Measurements from ENCODE around the gene SLCO2A1. TPM values are rescaled to one million over a fixed set of nuclear protein-coding genes. Genes with fewer than 3 reads are reported as not detected.

SLCO2A1 gene
- total and polyA plus RNA-seq, 2 experiments from 2014 or later, result 0.31 to 1.0 TPM

- Histone ChIP-seq H3K27ac (ENCODE audit: low read depth) (no peak overlapping the region), H3F3A (replicated peaks; ENCODE audit: low read depth) (no peaks in the 10 kb centered on the region), H3K27me3 (ENCODE audit: insufficient read depth) (no peaks in the 10 kb centered on the region), H3K36me3 (ENCODE audit: insufficient read depth) (no peaks in the 10 kb centered on the region), H2AFZ (no peak overlapping the region), H4K20me1 (replicated peaks; ENCODE audit: insufficient read depth) (0 out of 2 replicates have a peak, but pooled peaks cover 2% of the 10 kb centered on the region), H3K4me1 (ENCODE audit: insufficient read depth) (no peaks in the 10 kb centered on the region), H3K4me3 (no peak overlapping the region), H3K79me2 (replicated peaks; ENCODE audit: insufficient read depth) (no peaks in the 10 kb centered on the region), H3K4me2 (no peak overlapping the region), H3K9me2 (ENCODE audit: insufficient read depth) (no peaks in the 10 kb centered on the region)
- Mint-ChIP-seq H3K9me3 (peaks cover 8% of the 10 kb centered on the region; the same call in 2 of the 3 replicates), H3K36me3 (ENCODE audit: low read depth) (no peaks in the 10 kb centered on the region; the same call in 2 of the 3 replicates), H3K4me3 (no peak overlapping the region), H3K27ac (no peak overlapping the region), H3K27me3 (ENCODE audit: insufficient read depth, low read depth, poor library complexity) (peaks cover 8% of the 10 kb centered on the region), H3K4me1 (no peaks in the 10 kb centered on the region)
- ATAC-seq (no peak), DNase-seq (ENCODE audit: low spot score) (no peak)
- no peak for TF ChIP-seq STAT1 (IDR thresholded peaks at IDR 0.05; ENCODE audit: unreplicated experiment)
- no peak for TF ChIP-seq EZH2phosphoT487 (IDR thresholded peaks at IDR 0.05; ENCODE audit: unreplicated experiment)
Observed at GRCh38 chr3:134075846-134076245, 46.1 kb upstream of the SLCO2A1 start.

DNA sequence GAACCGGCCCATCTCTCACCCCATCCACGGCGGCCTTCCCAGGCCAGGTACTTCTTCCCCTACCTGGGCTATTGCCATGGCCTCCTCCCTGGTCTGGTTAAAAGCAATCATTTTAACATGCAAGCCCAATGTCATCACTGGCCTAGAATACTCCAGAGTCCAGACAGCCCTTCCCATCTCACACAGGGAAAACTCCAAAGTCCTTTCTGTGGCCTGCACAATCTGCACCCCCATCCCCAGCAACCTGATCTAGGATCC is 45.8 kb upstream of the SLCO2A1 start:
- no peaks in the 10 kb centered on the region for H3K9me2 ChIP-seq (ENCODE audit: insufficient read depth)
- H3K36me3 ChIP-seq (ENCODE audit: insufficient read depth), result no peaks in the 10 kb centered on the region
- no peaks in the 10 kb centered on the region for H3K79me2 ChIP-seq (replicated peaks; ENCODE audit: insufficient read depth)
- H4K20me1 ChIP-seq (replicated peaks; ENCODE audit: insufficient read depth), result 0 out of 2 replicates have a peak, but pooled peaks cover 2% of the 10 kb centered on the region
- no peaks in the 10 kb centered on the region for H3K4me1 Mint-ChIP-seq
- H3K27me3 ChIP-seq (ENCODE audit: insufficient read depth), result no peaks in the 10 kb centered on the region
- DNase-seq (ENCODE audit: low spot score) (no peak), ATAC-seq (no peak)
- no peaks in the 10 kb centered on the region for H3K4me1 ChIP-seq (ENCODE audit: insufficient read depth)
- TF ChIP-seq STAT1 (IDR thresholded peaks at IDR 0.05; ENCODE audit: unreplicated experiment) (no peak), JUNB (IDR thresholded peaks at IDR 0.05; ENCODE audit: unreplicated experiment) (no peak), EZH2phosphoT487 (IDR thresholded peaks at IDR 0.05; ENCODE audit: unreplicated experiment) (no peak), CREB1 (CRISPR knock-in tag; IDR thresholded peaks at IDR 0.05; ENCODE audit: low read depth) (no peak), ZNF462 (CRISPR knock-in tag; IDR thresholded peaks at IDR 0.05) (no peak), POLR2AphosphoS5 (IDR thresholded peaks at IDR 0.05; ENCODE audit: low read depth) (no peak)
- TF ChIP-seq, protein P1, sequence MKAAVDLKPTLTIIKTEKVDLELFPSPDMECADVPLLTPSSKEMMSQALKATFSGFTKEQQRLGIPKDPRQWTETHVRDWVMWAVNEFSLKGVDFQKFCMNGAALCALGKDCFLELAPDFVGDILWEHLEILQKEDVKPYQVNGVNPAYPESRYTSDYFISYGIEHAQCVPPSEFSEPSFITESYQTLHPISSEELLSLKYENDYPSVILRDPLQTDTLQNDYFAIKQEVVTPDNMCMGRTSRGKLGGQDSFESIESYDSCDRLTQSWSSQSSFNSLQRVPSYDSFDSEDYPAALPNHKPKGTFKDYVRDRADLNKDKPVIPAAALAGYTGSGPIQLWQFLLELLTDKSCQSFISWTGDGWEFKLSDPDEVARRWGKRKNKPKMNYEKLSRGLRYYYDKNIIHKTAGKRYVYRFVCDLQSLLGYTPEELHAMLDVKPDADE (IDR thresholded peaks at IDR 0.05), result no peak
- H3K27ac ChIP-seq (ENCODE audit: low read depth), result no peak overlapping the region
- no peak overlapping the region for H3K4me3 ChIP-seq
- H3K27ac Mint-ChIP-seq, result no peak overlapping the region
- no peaks in the 10 kb centered on the region; the same call in 2 of the 3 replicates for H3K36me3 Mint-ChIP-seq (ENCODE audit: low read depth)
- H3F3A ChIP-seq (replicated peaks; ENCODE audit: low read depth), result no peaks in the 10 kb centered on the region
- H3K4me2 ChIP-seq, result no peak overlapping the region
- H3K4me3 Mint-ChIP-seq, result no peak overlapping the region
- no peak overlapping the region for H2AFZ ChIP-seq
- H3K27me3 Mint-ChIP-seq (ENCODE audit: insufficient read depth, low read depth, poor library complexity), result peaks cover 8% of the 10 kb centered on the region
- H3K9me3 Mint-ChIP-seq, result peaks cover 6% of the 10 kb centered on the region; the same call in 1 of the 3 replicates

Measured in GM23338 (cell line).